ENCODE measurements around the gene FAM20B. TPM values are rescaled to one million over a fixed set of nuclear protein-coding genes. Genes with fewer than 3 reads are reported as not detected.
"Not testable (repeated sequence)": the region's sequence is repeated elsewhere in the genome, so short reads cannot be mapped to it uniquely, and the experiment has no call there.

The FAM20B gene
- total RNA-seq, 1 donor from 2014 or later: 27.5 TPM

- Histone ChIP-seq H3K4me3 (ENCODE audit: low read depth, low read length) (no peak overlapping the region), H3K27me3 (ENCODE audit: control insufficient read depth, insufficient read depth, low read length) (no peaks in the 10 kb centered on the region), H3K36me3 (ENCODE audit: control insufficient read depth, insufficient read depth, low read length) (no peaks in the 10 kb centered on the region)
- no peak for DNase-seq (ENCODE audit: low read depth)
- no peak for TF ChIP-seq CTCF (IDR thresholded peaks at IDR 0.05; ENCODE audit: insufficient read depth, low read length, poor library complexity, severe bottlenecking)
Measured at GRCh38 chr1:179036844-179037465, 11.3 kb downstream of the FAM20B start.

- H3K27me3 ChIP-seq (ENCODE audit: control insufficient read depth, insufficient read depth, low read length): no peaks in the 10 kb centered on the region
- TF ChIP-seq CTCF (IDR thresholded peaks at IDR 0.05; ENCODE audit: insufficient read depth, low read length, poor library complexity, severe bottlenecking): no peak
- no peak overlapping the region for H3K4me3 ChIP-seq (ENCODE audit: low read depth, low read length)
- no peak for DNase-seq (ENCODE audit: low read depth)
- no peaks in the 10 kb centered on the region for H3K36me3 ChIP-seq (ENCODE audit: control insufficient read depth, insufficient read depth, low read length)
Measured at GRCh38 chr1:179038528-179039281, 13.0 kb downstream of the FAM20B start.

- H3K27me3 ChIP-seq (ENCODE audit: control insufficient read depth, insufficient read depth, low read length); H3K4me3 ChIP-seq (ENCODE audit: low read depth, low read length); H3K36me3 ChIP-seq (ENCODE audit: control insufficient read depth, insufficient read depth, low read length); DNase-seq (ENCODE audit: low read depth): not testable (repeated sequence)
Measured at GRCh38 chr1:179039502-179040174, 13.9 kb downstream of the FAM20B start.

- H3K4me3 ChIP-seq (ENCODE audit: low read depth, low read length); H3K36me3 ChIP-seq (ENCODE audit: control insufficient read depth, insufficient read depth, low read length); DNase-seq (ENCODE audit: low read depth); H3K27me3 ChIP-seq (ENCODE audit: control insufficient read depth, insufficient read depth, low read length): not testable (repeated sequence)
Measured at GRCh38 chr1:179040175-179040551, 14.5 kb downstream of the FAM20B start.

GRCh38 chr1:179042087-179042486, 16.4 kb downstream of the FAM20B start:
- Histone ChIP-seq H3K27me3 (ENCODE audit: control insufficient read depth, insufficient read depth, low read length) (no peaks in the 10 kb centered on the region), H3K36me3 (ENCODE audit: control insufficient read depth, insufficient read depth, low read length) (no peaks in the 10 kb centered on the region), H3K4me3 (ENCODE audit: low read depth, low read length) (no peak overlapping the region)
- DNase-seq (ENCODE audit: low read depth): no peak
- no peak for TF ChIP-seq CTCF (IDR thresholded peaks at IDR 0.05; ENCODE audit: insufficient read depth, low read length, poor library complexity, severe bottlenecking)

- H3K4me3 ChIP-seq (ENCODE audit: low read depth, low read length): no peak overlapping the region
- H3K36me3 ChIP-seq (ENCODE audit: control insufficient read depth, insufficient read depth, low read length): no peaks in the 10 kb centered on the region
- no peaks in the 10 kb centered on the region for H3K27me3 ChIP-seq (ENCODE audit: control insufficient read depth, insufficient read depth, low read length)
- TF ChIP-seq CTCF (IDR thresholded peaks at IDR 0.05; ENCODE audit: insufficient read depth, low read length, poor library complexity, severe bottlenecking): no peak
- no peak for DNase-seq (ENCODE audit: low read depth)
Measured at GRCh38 chr1:179042700-179043099, 17.0 kb downstream of the FAM20B start.
